ENCODE results near the gene PARN.
"Not testable (repeated sequence)": the region's sequence is repeated elsewhere in the genome, so short reads cannot be mapped to it uniquely, and the experiment has no call there.

Gene PARN, protein sequence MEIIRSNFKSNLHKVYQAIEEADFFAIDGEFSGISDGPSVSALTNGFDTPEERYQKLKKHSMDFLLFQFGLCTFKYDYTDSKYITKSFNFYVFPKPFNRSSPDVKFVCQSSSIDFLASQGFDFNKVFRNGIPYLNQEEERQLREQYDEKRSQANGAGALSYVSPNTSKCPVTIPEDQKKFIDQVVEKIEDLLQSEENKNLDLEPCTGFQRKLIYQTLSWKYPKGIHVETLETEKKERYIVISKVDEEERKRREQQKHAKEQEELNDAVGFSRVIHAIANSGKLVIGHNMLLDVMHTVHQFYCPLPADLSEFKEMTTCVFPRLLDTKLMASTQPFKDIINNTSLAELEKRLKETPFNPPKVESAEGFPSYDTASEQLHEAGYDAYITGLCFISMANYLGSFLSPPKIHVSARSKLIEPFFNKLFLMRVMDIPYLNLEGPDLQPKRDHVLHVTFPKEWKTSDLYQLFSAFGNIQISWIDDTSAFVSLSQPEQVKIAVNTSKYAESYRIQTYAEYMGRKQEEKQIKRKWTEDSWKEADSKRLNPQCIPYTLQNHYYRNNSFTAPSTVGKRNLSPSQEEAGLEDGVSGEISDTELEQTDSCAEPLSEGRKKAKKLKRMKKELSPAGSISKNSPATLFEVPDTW

DNA sequence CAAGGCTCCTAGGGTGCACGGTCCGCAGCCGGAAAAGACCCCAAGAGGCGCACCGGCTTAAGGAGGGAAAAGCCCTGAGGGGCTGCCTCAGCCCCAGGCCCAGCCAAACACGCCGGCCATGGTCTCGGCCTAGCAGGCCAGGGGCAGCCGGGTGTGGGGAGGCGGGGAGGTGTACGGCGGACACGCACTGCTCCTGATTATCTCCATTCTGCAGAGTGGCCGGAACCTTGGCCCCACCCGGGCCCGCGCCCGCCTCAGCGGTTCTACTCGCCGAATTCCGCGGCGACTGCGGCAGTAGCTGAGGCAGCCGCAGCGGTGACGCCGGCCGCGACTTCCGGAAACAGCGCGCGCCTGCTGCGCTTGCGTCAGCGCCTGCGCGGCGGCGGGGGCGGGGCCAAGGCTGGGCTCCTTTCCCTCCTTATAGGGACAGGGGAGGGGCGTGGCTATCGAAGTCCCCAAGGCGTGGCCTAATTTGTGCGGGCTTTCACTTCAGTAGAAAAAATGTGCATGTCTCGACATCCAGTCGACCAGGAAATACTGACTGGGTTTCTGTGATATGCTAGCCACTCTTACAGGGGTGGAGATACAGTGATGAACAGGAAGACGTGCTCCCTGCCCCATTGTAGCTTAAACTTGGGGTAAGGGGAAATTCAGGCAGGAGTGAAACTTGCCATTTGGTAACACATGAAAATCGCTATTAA, at the start of gene PARN:
Gene PARN, minus strand, starts transcription at position 342 of the 701 bp plus-strand sequence. Its CDS starts 135 bp downstream, at position 207.
- peak; percentile 99 for DNase-seq (ENCODE audit: low read depth, low spot score)

DNA sequence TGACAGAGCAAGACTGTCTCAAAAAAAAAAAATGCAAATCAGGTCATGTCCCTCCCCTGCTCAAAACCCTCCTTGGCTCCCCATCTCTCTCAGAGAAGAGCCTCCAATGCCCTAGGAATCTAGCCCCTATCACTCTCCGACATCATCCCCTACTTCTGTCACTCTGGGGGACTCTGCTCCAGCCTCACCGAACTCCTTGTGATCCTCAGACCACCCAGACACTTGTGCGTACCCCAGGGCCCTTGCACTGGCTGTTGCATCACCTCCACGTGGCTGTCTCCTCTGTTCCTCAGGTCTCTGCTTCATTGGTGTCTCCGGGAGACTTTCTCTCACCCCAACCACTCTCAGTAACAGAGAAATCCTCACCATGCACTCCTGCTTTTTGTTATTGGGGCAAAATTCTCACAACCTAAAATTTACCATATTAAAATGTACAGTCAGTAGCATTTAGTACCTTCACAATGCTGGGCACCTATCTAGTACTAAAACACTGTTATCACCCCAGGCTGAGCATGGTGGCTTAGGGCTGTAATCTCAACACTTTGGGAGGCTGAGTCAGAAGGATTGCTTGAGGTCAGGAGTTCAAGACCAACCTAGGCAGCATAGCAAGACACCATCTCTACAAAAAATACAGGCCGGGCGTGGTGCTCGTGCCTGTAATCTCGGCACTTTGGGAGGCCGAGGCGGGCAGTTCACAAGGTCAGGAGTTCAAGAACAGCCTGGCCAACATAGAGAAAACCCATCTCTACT, 48.9 kb upstream of the PARN start:
- DNase-seq (ENCODE audit: low read depth, low spot score): no peak

DNA sequence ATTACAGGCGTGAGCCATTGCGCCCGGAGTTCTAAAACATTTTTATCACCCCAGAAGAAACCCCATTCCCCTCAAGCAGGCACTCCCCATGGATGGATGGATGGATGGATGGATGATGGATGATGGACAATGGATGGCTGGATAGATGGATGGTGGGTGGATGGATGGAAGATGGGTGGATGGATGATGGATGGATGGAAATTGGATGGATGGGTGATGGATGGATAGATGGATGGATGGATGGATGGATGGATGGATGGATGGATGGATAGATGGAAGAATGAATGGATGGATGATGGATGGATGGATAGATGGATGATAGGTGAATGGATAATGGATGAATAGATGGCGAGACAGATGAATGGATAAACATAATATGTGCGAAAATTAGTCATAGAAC, 47.6 kb upstream of the PARN start:
- DNase-seq (ENCODE audit: low read depth, low spot score): no peak

- DNase-seq (ENCODE audit: low read depth, low spot score): no peak
These were observed 46.6 kb upstream of the PARN start for GRCh38 chr16:14676633-14677032.

DNA sequence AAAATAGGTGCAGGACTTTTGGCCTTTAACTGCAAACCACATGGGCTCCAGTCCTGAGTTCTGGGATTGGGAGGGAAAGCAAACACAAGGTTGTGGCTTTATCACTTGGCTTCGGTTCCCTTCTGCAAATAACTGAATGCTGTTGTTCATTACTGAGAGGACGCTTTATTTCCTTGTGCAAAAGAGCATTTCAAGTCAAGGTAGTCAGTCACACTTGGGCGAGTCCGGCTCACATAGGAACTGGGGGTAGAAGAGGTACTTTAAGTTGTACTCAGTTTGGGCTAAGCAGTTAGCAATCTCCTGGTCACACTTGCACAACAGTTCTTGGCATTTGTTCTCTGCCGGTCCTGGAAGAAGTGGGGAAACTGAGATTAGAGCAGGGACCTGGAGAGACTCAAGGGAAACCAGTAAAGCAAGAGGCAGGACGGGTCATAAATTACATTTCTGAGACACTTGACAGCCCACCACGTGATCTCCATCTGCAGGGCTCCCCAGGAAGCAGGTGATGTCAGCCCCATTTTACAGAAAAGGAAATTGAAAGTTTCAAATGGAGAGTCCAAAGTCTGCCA, 42.4 kb upstream of the PARN start:
- no peak for DNase-seq (ENCODE audit: low read depth, low spot score)

GRCh38 chr16:14669776-14670175, 39.7 kb upstream of the PARN start:
- DNase-seq (ENCODE audit: low read depth, low spot score): no peak

GRCh38 chr16:14668556-14669223, 38.6 kb upstream of the PARN start:
- no peak for DNase-seq (ENCODE audit: low read depth, low spot score)

DNA sequence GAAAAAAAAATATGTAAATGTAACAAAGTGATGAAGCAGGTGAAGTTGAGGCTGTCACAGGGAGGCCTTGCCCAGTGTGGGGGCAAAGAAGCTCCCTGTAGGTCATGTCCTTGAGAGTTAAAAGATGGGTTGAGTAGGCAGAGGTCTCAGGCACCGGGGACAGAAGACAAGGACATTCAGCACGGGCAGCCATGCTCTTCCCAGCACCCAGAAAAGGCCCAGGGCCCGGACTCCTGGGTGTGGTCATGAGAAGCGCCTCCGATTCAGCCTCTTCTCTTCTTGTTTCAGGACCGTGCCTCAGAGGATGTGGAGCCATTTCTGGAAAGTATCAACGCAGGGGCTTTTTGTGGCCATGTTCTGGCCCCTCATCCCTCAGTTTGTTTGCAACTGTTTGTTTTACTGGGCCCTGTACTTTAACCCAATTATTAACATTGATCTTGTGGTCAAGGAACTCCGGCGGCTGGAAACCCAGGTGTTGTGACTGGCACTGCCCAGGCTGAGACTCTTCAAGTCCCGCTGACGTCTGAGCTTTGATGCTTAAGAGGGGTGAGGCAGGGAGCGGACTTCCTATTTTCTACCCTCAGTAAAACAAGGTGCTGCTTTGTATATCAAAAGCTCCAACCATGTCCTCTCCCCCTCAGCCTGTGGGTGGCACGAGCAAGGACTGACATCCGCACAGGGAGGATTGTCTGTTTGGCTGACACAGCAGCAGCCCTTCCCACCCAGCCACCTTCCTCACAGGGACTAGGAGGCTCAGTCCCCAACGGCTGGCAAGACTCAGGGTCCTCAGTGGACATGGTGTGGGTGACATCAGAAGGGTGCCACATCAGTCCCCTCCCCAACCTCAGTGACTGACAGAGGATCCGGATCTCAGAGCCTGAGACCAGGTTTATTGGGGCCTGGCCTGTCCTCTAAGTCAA, 37.5 kb upstream of the PARN start:
- no peak for DNase-seq (ENCODE audit: low read depth, low spot score)

- DNase-seq (ENCODE audit: low read depth, low spot score): no peak
These were observed 28.0 kb upstream of the PARN start for GRCh38 chr16:14658063-14658462.

- no peak for DNase-seq (ENCODE audit: low read depth, low spot score)
These were observed 22.7 kb upstream of the PARN start for GRCh38 chr16:14652726-14653125.

DNA sequence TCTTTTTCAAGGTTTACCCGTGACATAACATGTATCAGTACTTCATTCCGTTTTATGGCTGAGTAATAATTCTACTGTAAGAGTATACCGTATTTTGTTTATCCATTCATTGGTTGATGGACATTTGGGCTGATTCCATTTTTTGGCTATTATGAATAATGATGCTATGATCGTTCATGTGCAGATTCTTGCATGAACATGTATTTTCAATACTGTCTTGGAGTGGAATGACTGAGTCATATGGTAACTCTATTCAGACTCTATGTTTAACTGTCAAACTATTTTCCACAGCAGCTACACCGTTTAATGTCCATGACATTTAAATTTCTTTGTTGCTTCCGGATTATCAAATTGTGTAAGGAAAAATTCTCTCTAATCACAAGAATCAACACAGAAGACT, 20.6 kb upstream of the PARN start:
- DNase-seq (ENCODE audit: low read depth, low spot score): no peak

DNA sequence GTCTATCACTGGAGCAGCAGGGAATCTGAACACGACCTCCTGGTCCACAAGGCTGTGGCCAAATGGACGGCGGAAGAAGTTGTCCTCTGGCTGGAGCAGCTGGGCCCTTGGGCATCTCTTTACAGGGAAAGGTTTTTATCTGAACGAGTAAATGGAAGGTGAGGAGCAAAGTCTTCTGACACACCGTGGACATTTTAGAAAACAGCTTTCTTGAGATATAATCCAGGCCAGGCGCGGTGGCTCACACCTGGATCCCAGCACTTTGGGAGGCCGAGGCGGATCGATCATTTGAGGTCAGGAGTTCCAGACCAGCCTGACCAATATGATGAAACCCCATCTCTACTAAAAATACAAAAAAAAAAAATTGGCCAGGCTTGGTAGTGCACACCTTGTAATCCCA, 19.8 kb upstream of the PARN start:
- DNase-seq (ENCODE audit: low read depth, low spot score): no peak

- DNase-seq (ENCODE audit: low read depth, low spot score): no peak
These were observed 11.9 kb upstream of the PARN start for GRCh38 chr16:14641926-14642325.

- DNase-seq (ENCODE audit: low read depth, low spot score): no peak
These were observed 11.1 kb upstream of the PARN start for GRCh38 chr16:14641206-14641605.

GRCh38 chr16:14640538-14640937, 10.5 kb upstream of the PARN start:
- no peak for DNase-seq (ENCODE audit: low read depth, low spot score)

- not testable (repeated sequence) for DNase-seq (ENCODE audit: low read depth, low spot score)
These were observed 6.8 kb upstream of the PARN start for GRCh38 chr16:14636951-14637240.

DNA sequence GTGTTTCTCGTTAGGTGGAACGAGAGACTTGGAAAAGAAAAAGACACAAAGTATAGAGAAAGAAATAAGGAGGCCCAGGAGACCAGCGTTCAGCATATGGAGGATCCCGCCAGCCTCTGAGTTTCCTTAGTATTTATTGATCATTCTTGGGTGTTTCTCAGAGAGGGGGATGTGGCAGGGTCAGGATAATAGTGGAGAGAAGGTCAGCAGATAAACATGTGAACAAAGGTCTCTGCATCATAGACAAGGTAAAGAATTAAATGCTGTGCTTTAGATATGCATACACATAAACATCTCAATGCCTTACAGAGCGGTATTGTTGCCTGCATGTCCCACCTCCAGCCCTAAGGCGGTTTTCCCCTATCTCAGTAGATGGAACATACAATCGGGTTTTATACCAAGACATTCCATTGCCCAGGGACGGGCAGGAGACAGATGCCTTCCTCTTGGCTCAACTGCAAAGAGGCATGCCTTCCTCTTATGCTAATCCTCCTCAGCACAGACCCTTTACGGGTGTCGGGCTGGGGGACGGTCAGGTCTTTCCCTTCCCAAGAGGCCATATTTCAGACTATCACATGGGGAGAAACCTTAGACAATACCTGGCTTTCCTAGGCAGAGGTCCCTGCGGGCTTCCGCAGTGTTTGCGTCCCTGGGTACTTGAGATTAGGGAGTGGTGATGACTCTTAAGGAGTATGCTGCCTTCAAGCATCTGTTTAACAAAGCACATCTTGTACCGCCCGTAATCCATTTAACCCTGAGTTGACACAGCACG, 6.3 kb upstream of the PARN start:
- not testable (repeated sequence) for DNase-seq (ENCODE audit: low read depth, low spot score)

DNA sequence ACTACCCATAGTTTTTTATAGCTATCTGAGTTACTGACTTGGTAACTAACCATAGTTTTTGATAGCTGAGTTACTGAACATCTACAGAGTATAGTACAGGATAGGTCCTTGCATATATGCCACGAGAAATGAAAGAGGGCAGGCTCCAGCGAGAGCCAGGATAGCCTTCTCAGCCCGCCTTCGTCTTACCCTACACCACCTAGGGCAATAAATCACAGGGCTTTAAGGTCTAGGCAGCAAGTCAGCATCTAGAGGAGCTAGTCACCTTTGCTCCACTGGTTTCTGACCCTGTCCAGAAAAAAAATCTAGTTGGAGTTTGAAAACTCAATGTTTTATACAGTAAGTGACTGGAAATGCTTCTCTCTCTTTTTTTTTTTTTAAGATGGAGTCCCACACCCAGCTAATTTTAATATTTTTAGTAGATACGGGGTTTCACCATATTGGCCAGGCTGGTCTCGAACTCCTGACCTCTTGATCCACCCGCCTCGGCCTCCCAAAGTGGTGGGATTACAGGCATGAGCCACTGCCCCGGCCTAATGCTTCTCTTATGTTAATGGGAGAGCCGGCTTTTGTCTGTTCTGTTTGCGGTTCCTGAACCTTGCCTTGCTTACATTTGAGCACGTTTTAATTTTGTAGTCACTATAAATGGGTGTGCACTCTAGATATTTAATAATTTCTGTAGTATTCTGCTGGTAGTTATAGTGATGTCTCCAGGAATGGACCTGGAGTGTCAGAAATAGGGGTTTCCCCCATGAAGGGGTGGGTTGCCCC, 5.5 kb upstream of the PARN start:
- DNase-seq (ENCODE audit: low read depth, low spot score): no peak

GRCh38 chr16:14634389-14634725, 4.3 kb upstream of the PARN start:
- DNase-seq (ENCODE audit: low read depth, low spot score): no peak

Data from astrocyte of the hippocampus (primary cell).